Neural cell (in vitro differentiated cells): ENCODE data around the gene CRYBB3. TPM values are rescaled to one million over a fixed set of nuclear protein-coding genes. Genes with fewer than 3 reads are reported as not detected.

Experiments used
- H2AFZ ChIP-seq: fragments of 200-600, 300-800 bp; sonication (generic), shearing (Covaris generic); 2 replicates; pipeline ENCODE4 v1.6.0; 2014; ENCODE audit warnings: low read depth, mild to moderate bottlenecking, antibody characterized with exemption, low read length, moderate library complexity
- H3F3A ChIP-seq: fragments of 200-600 bp; shearing (Covaris generic); 2 replicates; pipeline ENCODE4 v1.6.1; 2016; ENCODE audit warnings: mild to moderate bottlenecking, moderate library complexity, mixed read lengths, antibody characterized with exemption, low read length; ENCODE audit not compliant: insufficient read depth, poor library complexity, severe bottlenecking
- H3K27ac ChIP-seq: fragments of 200-600, 300-800 bp; sonication (generic), shearing (Covaris generic); 2 replicates; pipeline ENCODE4 v1.5.1; 2014; ENCODE audit warnings: mild to moderate bottlenecking, low read length, moderate library complexity
- H3K27me3 ChIP-seq: fragments of 300-800, 200-600 bp; sonication (generic), shearing (Covaris generic); 2 replicates; pipeline ENCODE4 v1.6.0; 2014; ENCODE audit warnings: mild to moderate bottlenecking, low read depth, low read length, moderate library complexity; ENCODE audit not compliant: insufficient read depth
- H3K36me3 ChIP-seq: fragments of 300-800, 200-600 bp; sonication (generic), shearing (Covaris generic); 2 replicates; pipeline ENCODE4 v1.5.1; 2014; ENCODE audit warnings: mild to moderate bottlenecking, antibody characterized with exemption, low read length, moderate library complexity; ENCODE audit not compliant: insufficient read depth
- H3K4me2 ChIP-seq: fragments of 300-800, 200-600 bp; sonication (generic), shearing (Covaris generic); 2 replicates; pipeline ENCODE4 v1.6.0; 2014; ENCODE audit warnings: mild to moderate bottlenecking, low read length
- H3K4me3 ChIP-seq: fragments of 300-800, 200-600 bp; sonication (generic), shearing (Covaris generic); 2 replicates; pipeline ENCODE4 v1.5.1; 2014; ENCODE audit warnings: mild to moderate bottlenecking, low read length, moderate library complexity
- H3K79me2 ChIP-seq: fragments of 200-600 bp; shearing (Covaris generic); replicated peaks from 2 replicates; pipeline ENCODE4 v1.6.0; 2014; ENCODE audit warnings: mild to moderate bottlenecking, low read length, moderate library complexity; ENCODE audit not compliant: insufficient read depth
- H3K9ac ChIP-seq: fragments of 300-800, 200-600 bp; sonication (generic), shearing (Covaris generic); 2 replicates; pipeline ENCODE4 v1.6.1; 2016; ENCODE audit warnings: mild to moderate bottlenecking, low read length, mixed read lengths
- H3K9me2 ChIP-seq: fragments of 200-600 bp; shearing (Covaris generic); 2 replicates; pipeline ENCODE4 v1.6.1; 2016; ENCODE audit warnings: mild to moderate bottlenecking, low read length, mixed read lengths; ENCODE audit not compliant: insufficient read depth
- H3K9me3 ChIP-seq: fragments of 200-600, 300-800 bp; sonication (generic), shearing (Covaris generic); 2 replicates; pipeline ENCODE4 v1.6.1; 2016; ENCODE audit warnings: mild to moderate bottlenecking, mixed run types, low read length, moderate library complexity, mixed read lengths
- H4K20me1 ChIP-seq: fragments of 200-600 bp; shearing (Covaris generic); 2 replicates; pipeline ENCODE4 v1.6.1; 2016; ENCODE audit warnings: mild to moderate bottlenecking, mixed run types; ENCODE audit not compliant: insufficient read depth
- EP300 ChIP-seq: fragments of 450-650 bp; conservative IDR thresholded peaks from 2 replicates; pipeline ENCODE4 v1.6.1; 2014; ENCODE audit warnings: antibody characterized with exemption, mild to moderate bottlenecking, moderate library complexity; ENCODE audit not compliant: poor library complexity, severe bottlenecking
- EZH2 ChIP-seq: fragments of 200-600, 300-800 bp; shearing (Covaris generic), sonication (generic); IDR thresholded peaks from 2 replicates; pipeline ENCODE4 v1.6.1; 2014; ENCODE audit warnings: antibody characterized with exemption, low read length, borderline replicate concordance, mild to moderate bottlenecking; ENCODE audit not compliant: insufficient read depth, poor library complexity, severe bottlenecking
- MXI1 ChIP-seq: fragments of 450-650 bp; conservative IDR thresholded peaks from 2 replicates; pipeline ENCODE4 v1.6.1; 2014; ENCODE audit warnings: antibody characterized with exemption, mild to moderate bottlenecking; ENCODE audit not compliant: poor library complexity, severe bottlenecking
- POLR2AphosphoS5 ChIP-seq: IDR thresholded peaks from 2 replicates; pipeline ENCODE4 v1.6.1; 2012
- RAD21 ChIP-seq: fragments of 450-650 bp; conservative IDR thresholded peaks from 2 replicates; pipeline ENCODE4 v1.6.1; 2014; ENCODE audit warnings: antibody characterized with exemption, mild to moderate bottlenecking, moderate library complexity
- SMC3 ChIP-seq: fragments of 450-650 bp; conservative IDR thresholded peaks from 2 replicates; pipeline ENCODE4 v1.6.1; 2014; ENCODE audit warnings: antibody characterized with exemption, mild to moderate bottlenecking, moderate library complexity; ENCODE audit not compliant: poor library complexity
- TAF1 ChIP-seq: IDR thresholded peaks from 2 replicates; pipeline ENCODE4 v1.6.1; 2012; ENCODE audit warnings: low read depth
- polyA plus RNA-seq: library from polyadenylated mRNA; depleted of rRNA; stranded (reverse); fragments of >200 nt; gene quantifications from 2 replicates; pipeline ENCODE4 v1.2.3, GENCODE V29; 2014
- TF ChIP-seq, protein P1 (sequence below): IDR thresholded peaks from 2 replicates; pipeline ENCODE4 v1.6.1; 2012; ENCODE audit warnings: borderline replicate concordance
- TF ChIP-seq, protein P2 (sequence below): fragments of 450-650 bp; IDR thresholded peaks from 2 replicates; pipeline ENCODE4 v1.5.1; 2014; ENCODE audit warnings: antibody characterized with exemption, mild to moderate bottlenecking, moderate library complexity; ENCODE audit not compliant: poor library complexity, severe bottlenecking

CRYBB3 gene
- polyA plus RNA-seq, 1 donor from 2014 or later, result not detected

DNA sequence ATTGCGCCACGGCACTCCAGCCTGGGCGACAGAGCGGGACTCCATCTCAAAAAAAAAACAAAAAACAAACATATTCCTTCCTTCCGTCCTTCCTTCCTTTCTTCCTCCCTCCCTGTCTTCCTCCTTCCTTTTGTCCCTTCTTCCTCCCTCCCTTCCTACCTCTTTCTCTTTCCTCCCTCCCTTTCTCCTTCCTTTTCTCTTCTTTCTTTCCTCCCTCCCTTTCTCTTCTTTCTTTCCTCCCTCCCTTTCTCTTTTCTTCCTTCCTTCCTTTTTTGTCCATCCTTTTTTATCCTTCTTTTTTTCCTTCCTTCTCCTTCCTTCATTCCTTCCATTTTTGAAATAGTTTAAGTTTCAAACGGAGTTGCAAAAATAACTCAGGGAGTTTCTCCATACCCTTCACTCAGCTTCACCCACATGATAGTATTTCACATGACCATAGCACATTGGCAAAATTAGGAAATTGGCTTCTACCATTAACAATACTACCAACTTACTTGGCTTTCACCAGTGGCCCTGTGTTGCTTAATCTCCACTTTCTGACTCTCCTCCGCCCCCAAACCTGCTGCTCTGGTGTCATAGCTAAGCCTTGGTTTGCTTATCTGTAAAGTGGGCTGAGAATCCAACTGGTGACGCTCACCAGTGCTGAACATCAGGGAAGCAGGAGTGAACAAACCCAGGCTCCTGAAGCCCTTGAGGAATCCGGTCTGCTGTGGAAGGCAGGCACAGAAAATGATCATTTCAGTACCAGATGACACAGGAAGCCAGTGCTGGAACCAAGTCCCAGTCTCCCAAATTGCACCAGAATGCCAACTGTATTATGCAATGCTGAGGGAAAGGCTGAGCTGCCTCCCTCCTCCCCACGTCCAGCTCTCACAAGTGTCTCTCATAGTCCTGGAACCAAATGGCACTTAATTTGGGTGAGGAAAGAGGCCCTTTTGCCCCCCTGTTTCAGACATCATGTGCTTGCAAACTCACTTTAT, 17.2 kb upstream of the CRYBB3 start:
- Histone ChIP-seq H3K4me3 (no peak overlapping the region), H3F3A (no peaks in the 10 kb centered on the region), H3K9ac (no peak overlapping the region), H3K36me3 (no peaks in the 10 kb centered on the region), H4K20me1 (no peaks in the 10 kb centered on the region), H3K27me3 (no peaks in the 10 kb centered on the region), H3K9me3 (no peaks in the 10 kb centered on the region), H3K79me2 (no peaks in the 10 kb centered on the region), H3K9me2 (no peaks in the 10 kb centered on the region), H3K27ac (no peak overlapping the region), H3K4me2 (no peak overlapping the region), H2AFZ (no peak overlapping the region)
- TF ChIP-seq TAF1 (no peak), RAD21 (no peak), MXI1 (no peak), EP300 (no peak), EZH2 (no peak), SMC3 (no peak), POLR2AphosphoS5 (no peak)
- TF ChIP-seq, protein P1, sequence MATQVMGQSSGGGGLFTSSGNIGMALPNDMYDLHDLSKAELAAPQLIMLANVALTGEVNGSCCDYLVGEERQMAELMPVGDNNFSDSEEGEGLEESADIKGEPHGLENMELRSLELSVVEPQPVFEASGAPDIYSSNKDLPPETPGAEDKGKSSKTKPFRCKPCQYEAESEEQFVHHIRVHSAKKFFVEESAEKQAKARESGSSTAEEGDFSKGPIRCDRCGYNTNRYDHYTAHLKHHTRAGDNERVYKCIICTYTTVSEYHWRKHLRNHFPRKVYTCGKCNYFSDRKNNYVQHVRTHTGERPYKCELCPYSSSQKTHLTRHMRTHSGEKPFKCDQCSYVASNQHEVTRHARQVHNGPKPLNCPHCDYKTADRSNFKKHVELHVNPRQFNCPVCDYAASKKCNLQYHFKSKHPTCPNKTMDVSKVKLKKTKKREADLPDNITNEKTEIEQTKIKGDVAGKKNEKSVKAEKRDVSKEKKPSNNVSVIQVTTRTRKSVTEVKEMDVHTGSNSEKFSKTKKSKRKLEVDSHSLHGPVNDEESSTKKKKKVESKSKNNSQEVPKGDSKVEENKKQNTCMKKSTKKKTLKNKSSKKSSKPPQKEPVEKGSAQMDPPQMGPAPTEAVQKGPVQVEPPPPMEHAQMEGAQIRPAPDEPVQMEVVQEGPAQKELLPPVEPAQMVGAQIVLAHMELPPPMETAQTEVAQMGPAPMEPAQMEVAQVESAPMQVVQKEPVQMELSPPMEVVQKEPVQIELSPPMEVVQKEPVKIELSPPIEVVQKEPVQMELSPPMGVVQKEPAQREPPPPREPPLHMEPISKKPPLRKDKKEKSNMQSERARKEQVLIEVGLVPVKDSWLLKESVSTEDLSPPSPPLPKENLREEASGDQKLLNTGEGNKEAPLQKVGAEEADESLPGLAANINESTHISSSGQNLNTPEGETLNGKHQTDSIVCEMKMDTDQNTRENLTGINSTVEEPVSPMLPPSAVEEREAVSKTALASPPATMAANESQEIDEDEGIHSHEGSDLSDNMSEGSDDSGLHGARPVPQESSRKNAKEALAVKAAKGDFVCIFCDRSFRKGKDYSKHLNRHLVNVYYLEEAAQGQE, result no peak
- TF ChIP-seq, protein P2, sequence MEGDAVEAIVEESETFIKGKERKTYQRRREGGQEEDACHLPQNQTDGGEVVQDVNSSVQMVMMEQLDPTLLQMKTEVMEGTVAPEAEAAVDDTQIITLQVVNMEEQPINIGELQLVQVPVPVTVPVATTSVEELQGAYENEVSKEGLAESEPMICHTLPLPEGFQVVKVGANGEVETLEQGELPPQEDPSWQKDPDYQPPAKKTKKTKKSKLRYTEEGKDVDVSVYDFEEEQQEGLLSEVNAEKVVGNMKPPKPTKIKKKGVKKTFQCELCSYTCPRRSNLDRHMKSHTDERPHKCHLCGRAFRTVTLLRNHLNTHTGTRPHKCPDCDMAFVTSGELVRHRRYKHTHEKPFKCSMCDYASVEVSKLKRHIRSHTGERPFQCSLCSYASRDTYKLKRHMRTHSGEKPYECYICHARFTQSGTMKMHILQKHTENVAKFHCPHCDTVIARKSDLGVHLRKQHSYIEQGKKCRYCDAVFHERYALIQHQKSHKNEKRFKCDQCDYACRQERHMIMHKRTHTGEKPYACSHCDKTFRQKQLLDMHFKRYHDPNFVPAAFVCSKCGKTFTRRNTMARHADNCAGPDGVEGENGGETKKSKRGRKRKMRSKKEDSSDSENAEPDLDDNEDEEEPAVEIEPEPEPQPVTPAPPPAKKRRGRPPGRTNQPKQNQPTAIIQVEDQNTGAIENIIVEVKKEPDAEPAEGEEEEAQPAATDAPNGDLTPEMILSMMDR, result no peak

DNA sequence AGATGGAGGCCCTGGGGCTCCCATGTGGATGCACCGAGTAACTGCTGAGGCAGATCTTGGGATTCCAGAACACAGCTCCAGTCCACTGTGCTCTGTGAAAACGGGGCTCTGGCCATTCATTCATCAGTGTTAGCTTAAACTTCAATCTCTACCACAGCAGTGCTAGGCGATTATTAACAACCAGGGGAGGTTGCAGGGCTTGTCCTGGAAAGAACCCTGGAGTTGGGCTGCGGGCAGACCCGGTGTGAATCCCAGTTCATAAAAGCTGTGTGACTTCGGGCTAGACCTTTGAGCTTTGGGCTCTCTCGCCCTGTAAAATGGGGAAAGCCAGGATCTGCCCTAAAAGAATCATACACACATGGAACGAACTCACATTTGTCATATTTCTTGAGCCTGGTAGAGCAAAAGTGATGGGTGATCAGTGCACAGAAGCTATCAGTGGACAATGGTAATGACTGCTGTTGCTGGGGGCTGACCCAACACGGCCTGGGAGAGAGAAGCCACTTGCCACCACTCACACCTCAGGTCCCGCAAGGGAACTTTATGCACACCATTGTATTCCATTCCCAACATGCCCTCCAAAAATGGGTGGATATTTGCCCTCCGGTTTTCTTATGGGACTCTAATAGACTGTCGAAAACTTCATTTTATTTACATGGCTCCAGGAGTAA, 15.6 kb upstream of the CRYBB3 start:
- H3K27ac ChIP-seq, result no peak overlapping the region
- no peaks in the 10 kb centered on the region for H3K27me3 ChIP-seq

More for the DNA sequence above, 15.6 kb upstream of the CRYBB3 start:
- H2AFZ ChIP-seq, result no peak overlapping the region
- no peaks in the 10 kb centered on the region for H4K20me1 ChIP-seq
- H3K9me3 ChIP-seq, result no peaks in the 10 kb centered on the region
- H3K4me3 ChIP-seq, result no peak overlapping the region
- no peaks in the 10 kb centered on the region for H3K79me2 ChIP-seq
- H3K9me2 ChIP-seq, result no peaks in the 10 kb centered on the region
- no peaks in the 10 kb centered on the region for H3F3A ChIP-seq
- H3K9ac ChIP-seq, result no peak overlapping the region
- TF ChIP-seq RAD21 (no peak), POLR2AphosphoS5 (no peak), EP300 (no peak), TAF1 (no peak), MXI1 (no peak), SMC3 (no peak), EZH2 (no peak)
- TF ChIP-seq, protein P1, result no peak
- TF ChIP-seq, protein P2, result no peak
- no peaks in the 10 kb centered on the region for H3K36me3 ChIP-seq
- H3K4me2 ChIP-seq, result no peak overlapping the region
